SIG-M5 treated with dmso at 0.1 percent for 504 hours (cell line): ENCODE results near the gene VWA3A.
"Not testable (repeated sequence)": the region's sequence is repeated elsewhere in the genome, so short reads cannot be mapped to it uniquely, and the experiment has no call there.

ENCODE experiments used
- DNase-seq: peaks from one replicate; lab custom pipeline; 2025; ENCODE audit not compliant: unreplicated experiment; lab: John Stamatoyannopoulos, UW

The VWA3A gene

GRCh38 chr16:22128537-22128936 lies 36.2 kb downstream of the VWA3A start:
- DNase-seq: not testable (repeated sequence)

DNA sequence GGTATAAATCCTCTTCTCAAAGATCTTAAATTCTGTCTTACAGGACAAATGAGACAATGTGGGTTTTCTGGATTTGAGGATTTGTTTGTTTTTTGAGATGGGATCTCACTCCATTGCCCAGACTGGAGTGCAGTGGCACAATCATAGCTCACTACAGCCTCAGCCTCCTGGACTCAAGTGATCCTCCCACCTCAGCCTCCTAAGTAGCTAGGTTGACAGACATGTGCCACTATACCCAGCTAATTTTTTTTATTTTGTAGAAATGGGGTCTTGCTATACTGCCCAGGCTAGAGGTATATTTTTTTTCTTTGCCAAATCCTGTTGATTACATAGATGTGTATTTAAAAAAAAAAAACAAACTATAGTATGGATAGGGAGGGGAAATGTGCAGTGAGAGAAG lies 38.2 kb downstream of the VWA3A start:
- DNase-seq: no peak

- DNase-seq: no peak
Measured at GRCh38 chr16:22132801-22133200, 40.5 kb downstream of the VWA3A start.

DNA sequence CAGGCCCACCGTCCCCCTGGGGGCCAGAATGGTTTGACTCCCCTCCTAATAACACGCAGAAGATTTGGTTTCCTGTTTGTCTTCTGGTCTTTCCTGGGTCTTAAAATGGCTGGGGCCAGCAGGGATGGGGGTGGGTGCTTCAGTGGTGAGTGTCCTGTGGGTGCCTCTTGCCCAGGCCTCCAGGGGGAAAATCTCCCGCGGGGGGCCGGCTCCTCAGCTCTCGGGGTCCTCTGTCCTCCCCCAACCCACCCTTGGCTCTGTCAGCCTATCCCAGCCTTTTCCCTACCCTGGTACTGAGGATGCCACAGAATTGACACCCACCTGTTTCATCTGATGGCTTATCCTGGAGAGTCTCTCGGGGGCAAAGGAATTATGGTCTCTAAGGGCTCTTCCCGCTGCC lies 46.1 kb downstream of the VWA3A start:
- DNase-seq: no peak

GRCh38 chr16:22139008-22139407 lies 46.7 kb downstream of the VWA3A start:
- DNase-seq: no peak

DNA sequence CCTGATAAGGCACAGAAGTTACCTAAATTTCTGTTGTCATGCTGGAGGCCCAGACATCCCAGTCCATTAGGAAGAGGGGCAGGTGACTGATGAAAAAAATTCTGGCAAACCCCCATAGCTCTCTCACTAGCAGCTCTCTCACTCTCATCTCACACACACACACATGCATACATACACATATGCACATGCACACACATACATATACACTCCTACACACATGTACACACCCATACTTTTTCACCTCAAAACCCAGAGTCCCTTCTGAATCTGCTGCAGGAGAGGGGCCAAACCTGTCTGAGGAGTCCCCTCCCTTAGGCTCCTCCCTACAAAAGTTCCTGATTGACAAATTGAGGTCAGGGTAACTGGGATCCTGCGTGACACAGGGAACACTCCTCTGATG lies 47.4 kb downstream of the VWA3A start:
- no peak for DNase-seq

DNA sequence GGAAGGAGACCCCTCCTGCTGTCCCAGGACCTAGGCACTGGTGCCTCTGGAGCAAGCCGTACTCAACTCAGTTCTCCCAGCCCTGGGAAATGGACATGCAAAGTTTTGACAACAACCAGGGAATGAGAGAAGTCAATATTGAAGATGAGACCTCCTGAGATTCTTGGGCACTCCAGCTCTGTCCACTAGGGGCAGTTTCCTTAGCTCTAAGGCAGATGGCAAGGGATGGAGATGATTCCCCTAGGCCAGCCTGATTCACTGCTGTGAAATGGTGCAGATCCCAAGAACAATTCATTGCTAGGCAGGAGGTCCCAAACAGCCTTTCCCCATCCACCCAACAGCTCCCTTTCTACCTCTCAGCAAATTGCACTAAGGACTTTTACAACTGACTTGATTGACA lies 49.4 kb downstream of the VWA3A start:
- peak; percentile 44 for DNase-seq

DNA sequence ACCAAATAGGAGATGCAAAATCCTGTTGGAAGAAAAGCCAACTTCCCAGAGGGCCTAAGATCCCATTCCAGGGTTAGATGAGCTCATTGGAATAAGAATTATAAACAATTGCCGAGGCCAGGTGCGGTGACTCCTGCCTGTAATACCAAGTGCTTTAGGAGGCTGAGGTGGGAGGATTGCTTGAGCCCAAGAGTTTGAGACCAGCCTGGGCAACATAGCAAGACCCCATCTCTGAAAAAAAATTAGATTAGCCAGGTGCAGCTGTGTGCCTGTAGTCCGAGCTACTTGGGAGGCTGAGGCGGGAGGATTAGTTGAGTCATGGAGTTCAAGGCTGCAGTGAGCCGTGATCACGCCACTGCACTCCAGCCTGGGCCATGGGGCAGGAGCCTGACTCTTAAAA lies 52.2 kb downstream of the VWA3A start:
- DNase-seq: no peak

DNA sequence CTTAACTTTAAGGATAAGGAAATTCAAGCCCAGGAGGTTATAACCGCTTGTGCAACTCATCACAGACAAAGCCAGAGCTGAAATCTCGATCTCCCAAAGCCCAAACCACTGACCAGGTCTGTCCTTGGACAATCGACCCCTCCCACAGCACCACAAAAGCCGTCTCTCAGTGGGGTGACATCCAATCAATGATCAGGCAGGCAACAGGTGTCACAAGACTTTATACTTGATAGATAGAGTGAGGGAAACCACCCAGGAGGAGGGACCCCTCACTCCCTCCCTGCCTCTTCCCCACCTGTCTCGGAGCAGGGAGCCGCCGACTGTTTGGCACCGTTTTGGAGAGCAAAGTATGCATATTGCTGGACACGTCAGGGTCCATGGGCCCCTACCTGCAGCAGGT lies 55.5 kb downstream of the VWA3A start:
- no peak for DNase-seq

DNA sequence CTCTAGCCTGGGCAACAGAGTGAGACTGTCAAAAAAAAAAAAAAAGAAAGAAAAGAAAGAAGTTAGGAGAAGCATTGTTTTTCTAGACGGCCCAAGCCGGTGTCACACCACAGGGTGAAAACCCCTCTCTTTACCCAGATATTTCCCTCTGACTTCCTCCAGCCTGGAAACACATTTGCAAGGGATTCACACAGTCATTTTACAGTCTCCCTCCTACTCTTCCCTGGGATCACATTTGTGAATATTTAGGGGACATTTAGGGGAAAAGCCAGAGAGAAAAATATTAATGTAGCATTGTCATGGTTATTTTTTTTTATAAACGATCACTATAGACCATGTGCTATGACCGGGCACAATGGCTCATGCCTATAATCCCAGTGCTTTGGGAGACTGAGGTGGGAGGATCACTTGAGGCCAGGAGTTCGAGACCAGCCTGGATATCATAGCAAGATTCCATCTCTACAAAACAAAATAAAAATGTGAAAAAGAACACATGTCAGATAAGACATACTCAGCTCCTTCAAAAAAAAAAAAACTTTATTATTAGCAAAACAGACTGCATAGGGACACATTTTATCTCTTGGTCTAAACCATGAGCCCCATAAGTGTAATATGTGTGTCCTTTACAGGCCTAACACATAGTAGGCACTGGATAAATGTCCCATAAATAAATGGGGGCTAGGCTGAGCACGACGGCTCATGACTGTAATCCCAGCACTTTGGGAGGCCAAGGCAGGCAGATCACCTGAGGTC lies 59.1 kb downstream of the VWA3A start:
- no peak for DNase-seq

GRCh38 chr16:22152316-22152715 lies 60.0 kb downstream of the VWA3A start:
- no peak for DNase-seq

DNA sequence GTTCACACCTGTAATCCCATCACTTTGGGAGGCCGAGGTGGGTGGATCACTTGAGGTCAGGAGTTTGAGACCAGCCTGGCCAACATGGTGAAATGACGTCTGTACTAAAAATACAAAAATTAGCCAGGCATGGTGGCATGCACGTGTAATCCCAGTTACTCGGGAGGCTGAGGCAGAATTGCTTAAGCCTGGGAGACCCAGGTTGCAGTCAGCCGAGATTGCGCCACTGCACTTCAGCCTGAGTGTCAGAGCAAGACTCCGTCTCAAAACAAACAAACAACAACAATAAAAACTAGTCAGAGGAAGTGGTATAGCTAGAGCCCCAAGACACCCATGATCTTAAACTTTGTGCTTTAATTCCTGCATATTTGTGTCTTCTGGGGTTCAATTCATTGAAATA lies 60.7 kb downstream of the VWA3A start:
- not testable (repeated sequence) for DNase-seq

DNA sequence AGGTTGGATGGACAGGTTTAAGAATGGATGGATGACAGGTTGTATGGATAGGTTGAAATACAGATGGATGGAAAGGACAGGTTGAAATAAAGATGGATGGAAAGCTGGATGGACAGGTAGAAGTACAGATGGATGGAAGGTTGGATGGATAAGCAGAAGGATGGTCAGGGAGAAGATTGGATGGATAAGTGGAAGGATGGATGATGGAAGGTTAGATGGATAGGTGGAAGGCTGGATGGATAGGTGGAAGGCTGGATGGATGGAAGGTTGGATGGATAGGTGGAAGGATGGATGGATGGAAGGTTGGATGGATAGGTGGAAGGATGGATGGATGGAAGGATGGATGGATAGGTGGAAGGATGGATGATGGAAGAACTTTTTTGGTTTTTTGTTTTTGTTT lies 69.1 kb downstream of the VWA3A start:
- no peak for DNase-seq

DNA sequence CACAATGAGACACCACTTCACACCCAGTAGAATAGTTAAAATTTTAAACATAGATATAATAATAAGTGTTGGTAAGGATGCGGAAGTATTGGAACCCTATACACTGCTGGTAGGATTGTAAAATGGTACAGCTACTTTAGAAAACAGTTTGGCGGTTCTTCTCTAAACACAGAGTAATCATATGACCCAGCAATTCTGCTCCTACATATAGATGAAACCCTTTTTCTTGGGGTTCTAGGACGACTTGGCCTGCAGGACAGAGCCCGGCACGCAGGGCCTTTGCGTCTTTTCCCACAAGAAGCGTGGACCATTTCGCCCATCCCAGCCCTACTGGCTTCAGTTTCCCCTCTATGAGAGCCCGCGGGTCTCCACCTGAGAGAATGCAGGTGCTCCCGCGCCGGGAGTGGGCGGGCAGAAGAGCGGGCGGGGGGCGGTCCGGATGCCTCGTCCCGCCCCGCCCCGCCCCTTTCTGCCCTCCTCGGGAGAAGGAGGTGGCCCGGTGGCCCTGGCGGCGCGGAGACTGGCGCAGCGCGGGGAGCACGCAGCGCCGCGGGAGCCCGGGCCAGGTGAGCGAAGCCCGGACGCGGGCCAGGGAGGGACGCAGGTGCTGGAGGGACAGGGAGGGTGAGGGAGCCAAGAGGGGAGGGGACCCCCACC lies 69.8 kb downstream of the VWA3A start, which contains the start of gene SDR42E2:
TSS of gene SDR42E2 (plus strand) at position 508 of the 657 bp plus-strand sequence. CDS start 3,077 bp downstream, outside the sequence.
- DNase-seq: no peak

DNA sequence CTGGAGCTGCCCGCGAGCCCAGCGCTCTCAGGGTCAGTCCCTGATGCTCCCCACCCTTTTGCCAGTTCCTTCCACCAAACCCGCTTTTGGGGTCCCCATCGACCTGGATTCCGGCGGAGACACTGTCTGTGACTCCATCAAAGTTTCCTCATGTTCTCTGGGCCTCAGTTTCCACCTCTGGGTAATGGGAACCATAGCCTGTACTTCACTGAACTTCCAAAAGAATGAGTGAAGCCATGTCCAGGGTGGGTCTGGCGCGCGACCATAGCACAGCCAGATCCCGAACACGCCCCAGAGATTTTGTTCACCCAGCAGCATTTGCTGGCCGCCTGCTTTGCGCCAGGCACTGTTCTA lies 70.3 kb downstream of the VWA3A start:
- no peak for DNase-seq

DNA sequence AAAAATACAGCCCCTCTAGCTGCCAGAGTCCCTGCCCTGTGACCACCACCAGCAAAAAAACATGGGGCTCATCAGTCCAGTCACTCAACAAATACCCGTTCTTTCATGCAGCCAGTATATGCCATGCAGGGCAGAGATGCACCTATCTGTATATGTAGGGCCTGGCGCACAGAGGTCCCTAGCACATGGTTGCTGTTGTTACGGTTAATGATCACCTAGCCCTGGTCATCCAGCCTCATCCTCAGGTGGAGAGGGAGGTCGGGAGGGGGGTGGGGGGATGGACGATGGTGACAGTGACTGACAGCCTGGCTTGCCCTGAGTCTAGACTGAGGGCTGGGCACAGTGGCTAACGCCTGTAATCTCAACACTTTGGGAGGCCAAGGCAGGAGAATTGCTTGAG lies 71.5 kb downstream of the VWA3A start:
- no peak for DNase-seq

DNA sequence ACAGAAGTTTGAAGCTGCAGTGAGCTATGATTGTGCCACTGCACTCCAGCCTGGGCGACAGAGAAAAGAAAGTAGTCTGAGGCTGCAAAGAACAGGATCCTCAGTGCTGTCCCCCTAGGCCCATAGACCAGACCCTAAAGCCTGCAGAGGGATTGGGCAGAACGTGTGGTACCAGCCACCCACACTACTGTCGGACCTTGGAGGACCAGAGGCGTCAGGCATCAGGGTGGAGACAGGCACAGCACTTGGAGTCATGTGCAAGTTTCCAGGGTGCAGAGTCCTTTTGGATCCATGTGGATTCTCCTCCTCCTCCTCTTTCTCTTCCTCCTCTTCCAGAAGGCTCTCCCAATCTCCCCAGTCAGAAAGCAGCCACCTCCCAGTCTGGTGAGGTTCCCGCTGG lies 72.1 kb downstream of the VWA3A start:
- no peak for DNase-seq

DNA sequence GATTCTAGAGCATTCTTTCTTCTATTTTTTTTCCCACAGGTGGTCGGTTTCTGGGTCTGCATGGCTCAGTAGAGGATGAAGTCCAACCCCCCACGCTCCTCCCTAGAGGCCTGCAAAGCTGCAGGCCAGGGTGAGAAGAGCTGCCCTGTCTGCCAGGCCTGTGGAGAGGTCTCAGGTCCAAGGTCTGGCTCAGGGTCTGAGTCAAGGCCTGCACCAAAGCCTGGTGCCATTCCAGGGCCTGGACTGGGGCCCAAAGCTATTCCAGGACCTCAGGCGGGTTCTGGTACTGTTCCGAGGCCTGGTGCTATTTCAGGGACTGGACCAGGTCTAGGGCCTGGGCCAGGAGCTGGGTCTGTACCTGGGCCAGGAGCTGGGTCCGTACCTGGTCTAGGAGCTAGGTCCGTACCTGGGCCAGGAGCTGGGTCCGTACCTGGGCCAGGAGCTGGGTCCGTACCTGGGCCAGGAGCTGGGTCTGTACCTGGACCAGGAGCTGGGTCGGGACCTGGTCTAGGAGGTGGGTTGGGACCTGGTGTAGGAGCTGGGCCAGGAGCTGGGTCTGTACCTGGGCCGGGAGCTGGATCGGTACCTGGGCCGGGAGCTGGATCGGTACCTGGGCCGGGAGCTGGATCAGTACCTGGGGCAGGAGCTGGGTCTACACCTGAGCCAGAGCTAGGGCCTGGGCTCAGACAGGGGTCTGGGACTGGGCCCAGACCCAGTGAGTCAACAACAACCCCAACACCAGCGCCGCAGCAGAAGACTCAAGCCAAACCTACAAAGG lies 73.4 kb downstream of the VWA3A start:
- no peak for DNase-seq

DNA sequence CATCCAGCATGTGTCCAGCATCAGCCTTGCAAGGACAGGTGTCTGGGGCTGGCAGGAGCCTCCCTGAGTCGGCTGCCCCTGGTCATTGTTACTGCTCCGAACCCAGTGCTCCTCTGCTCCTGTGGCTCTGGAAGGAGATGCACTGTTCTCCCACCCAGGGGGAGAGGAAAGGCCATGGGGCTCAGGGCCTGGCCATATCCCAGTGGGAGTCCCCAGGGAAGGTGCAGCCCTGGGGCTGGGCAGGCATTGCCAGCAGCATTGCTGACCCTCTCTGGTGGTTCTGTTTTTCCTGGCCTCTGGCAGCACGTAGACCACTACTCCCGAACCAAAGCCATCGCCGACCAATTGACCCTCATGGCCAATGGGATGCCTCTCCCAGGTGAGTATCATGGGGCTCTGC lies 79.6 kb downstream of the VWA3A start:
- no peak for DNase-seq

- not testable (repeated sequence) for DNase-seq
Measured at GRCh38 chr16:22172642-22173041, 80.3 kb downstream of the VWA3A start.

DNA sequence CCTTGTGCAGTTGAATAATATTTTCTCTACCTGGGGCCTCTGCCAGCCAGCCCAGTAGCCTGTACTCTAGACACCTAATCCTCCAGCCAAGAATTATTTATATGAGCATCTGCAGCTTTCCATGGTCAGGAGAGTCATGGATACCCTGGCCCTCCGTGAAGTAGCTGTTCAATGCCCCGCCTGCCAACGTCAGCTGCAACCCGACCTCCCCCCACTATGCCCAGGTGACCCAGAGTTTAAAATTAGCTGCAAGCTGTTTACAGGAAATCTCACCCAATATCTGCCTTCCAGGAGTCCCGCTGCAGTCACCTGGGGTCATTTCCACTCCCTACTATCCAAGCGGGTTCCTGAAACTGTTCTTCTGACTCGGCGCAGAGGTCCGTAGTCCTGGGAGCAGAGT lies 82.3 kb downstream of the VWA3A start:
- DNase-seq: no peak
